Endothelial cell of umbilical vein (primary cell): ENCODE measurements around the gene MAP3K13.

Experiments used
- CTCF ChIP-seq, 2 donors: IDR thresholded peaks; 1 replicate in 1 of 2; 2 replicates in 1 of 2; pipeline ENCODE4 v1.5.1; 2011; ENCODE audit warnings: low read length in 2 of 2, mild to moderate bottlenecking in 2 of 2, moderate library complexity in 2 of 2, control low read depth in 1 of 2, inconsistent platforms in 1 of 2, low read depth in 1 of 2; ENCODE audit not compliant: insufficient read depth in 1 of 2; ENCODE audit errors: extremely low read depth in 1 of 2
- EZH2 ChIP-seq: IDR thresholded peaks from 2 replicates; pipeline ENCODE4 v1.6.1; 2012; ENCODE audit warnings: borderline replicate concordance, low read depth, mild to moderate bottlenecking, moderate library complexity, low read length, inconsistent platforms; ENCODE audit not compliant: severe bottlenecking
- FOS ChIP-seq: IDR thresholded peaks from 2 replicates; pipeline ENCODE4 v1.6.1; 2011; ENCODE audit warnings: mild to moderate bottlenecking, low read length, moderate library complexity, borderline replicate concordance; ENCODE audit not compliant: insufficient read depth
- GATA2 ChIP-seq: IDR thresholded peaks from 2 replicates; pipeline ENCODE4 v1.7.0; 2011; ENCODE audit warnings: low read depth, mild to moderate bottlenecking, moderate library complexity, mixed read lengths, low read length; ENCODE audit not compliant: insufficient read length, insufficient read depth
- JUN ChIP-seq: IDR thresholded peaks from 2 replicates; pipeline ENCODE4 v1.6.1; 2011; ENCODE audit warnings: borderline replicate concordance, low read depth; ENCODE audit not compliant: insufficient read length, insufficient read depth
- MYC ChIP-seq: IDR thresholded peaks from one replicate; pipeline ENCODE4 v1.6.1; 2011; ENCODE audit warnings: mild to moderate bottlenecking, low read depth, low read length
- POLR2A ChIP-seq: IDR thresholded peaks from 2 replicates; pipeline ENCODE4 v1.6.1; 2012; ENCODE audit warnings: low read depth, mild to moderate bottlenecking, control low read depth, low read length
- POLR2AphosphoS5 ChIP-seq: IDR thresholded peaks from 2 replicates; pipeline ENCODE4 v1.6.1; 2012; ENCODE audit warnings: low read depth, mild to moderate bottlenecking, control low read depth, low read length, moderate library complexity; ENCODE audit not compliant: insufficient read depth
- TF ChIP-seq, protein P1 (sequence below): IDR thresholded peaks from 2 replicates; pipeline ENCODE4 v1.6.1; 2011; ENCODE audit not compliant: insufficient read depth, insufficient read length

DNA sequence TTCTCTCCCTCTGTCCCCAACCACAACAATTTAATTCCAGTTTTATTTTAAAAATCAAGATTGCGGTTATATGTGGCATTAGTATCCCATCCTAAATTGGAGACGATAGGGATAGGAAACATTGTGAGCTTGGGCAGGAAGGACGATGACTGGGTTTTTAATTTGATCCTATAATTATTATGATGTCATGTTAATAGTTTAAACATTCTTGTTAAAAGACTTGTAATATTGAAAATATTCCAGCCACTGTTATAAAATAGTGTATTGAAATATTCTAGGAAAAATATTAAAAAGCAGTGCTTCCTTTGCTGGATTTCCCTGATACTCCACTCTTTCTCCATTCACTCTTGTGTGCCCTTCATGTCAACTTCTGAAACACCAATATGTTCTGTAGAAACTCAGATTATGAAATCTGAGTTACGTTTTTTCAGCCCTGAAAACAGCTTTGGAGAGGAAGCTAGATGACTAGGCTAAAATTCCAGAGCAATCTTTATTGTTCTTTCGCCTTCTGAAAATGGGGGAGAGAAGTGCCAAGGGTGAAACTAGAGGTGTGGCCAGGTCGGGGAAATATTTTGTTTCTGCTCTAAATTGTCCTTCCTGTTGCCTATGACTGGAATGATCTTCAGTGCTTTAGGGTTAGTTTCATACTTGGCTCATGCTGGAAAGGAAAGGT is 46.1 kb upstream of the MAP3K13 start:
- no peak for TF ChIP-seq CTCF (IDR thresholded peaks at IDR 0.05; ENCODE audit: extremely low read depth in 1 of 2, insufficient read depth in 1 of 2, low read depth in 1 of 2, low read length in 2 of 2)
- no peak for TF ChIP-seq EZH2
- no peak for TF ChIP-seq POLR2AphosphoS5
- no peak for TF ChIP-seq GATA2
- no peak for TF ChIP-seq POLR2A
- TF ChIP-seq, protein P1, sequence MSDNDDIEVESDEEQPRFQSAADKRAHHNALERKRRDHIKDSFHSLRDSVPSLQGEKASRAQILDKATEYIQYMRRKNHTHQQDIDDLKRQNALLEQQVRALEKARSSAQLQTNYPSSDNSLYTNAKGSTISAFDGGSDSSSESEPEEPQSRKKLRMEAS, result no peak
- TF ChIP-seq JUN, result no peak
- TF ChIP-seq FOS, result no peak
- TF ChIP-seq MYC, result no peak
